GM12892 (cell line): ENCODE results near the gene OTOS.

ENCODE experiments used
- POLR2A ChIP-seq: IDR thresholded peaks from 2 replicates; pipeline ENCODE4 v1.6.1; 2011; ENCODE audit warnings: low read depth, low read length, control low read depth
- TAF1 ChIP-seq: IDR thresholded peaks from 2 replicates; pipeline ENCODE4 v1.6.1; 2011; ENCODE audit warnings: low read depth, mild to moderate bottlenecking, control low read depth, low read length, borderline replicate concordance

GRCh38 chr2:240146141-240146561, 5.7 kb upstream of the OTOS start:
- TF ChIP-seq TAF1 (no peak), POLR2A (no peak)
